Fibroblast of peridontal ligament (primary cell): ENCODE data around the gene SUZ12.
A peak's percentile ranks its signal among the peaks of the same experiment; 100 is the strongest.
"Not testable (repeated sequence)": the region's sequence is repeated elsewhere in the genome, so short reads cannot be mapped to it uniquely, and the experiment has no call there.

Experiments used
- DNase-seq: peaks from one replicate; pipeline ENCODE4 v3.0.0-alpha.2; 2010; ENCODE audit errors: extremely low read depth

Gene SUZ12

GRCh38 chr17:32041306-32041875 is 104.6 kb downstream of the SUZ12 start:
- not testable (repeated sequence) for DNase-seq

GRCh38 chr17:32042266-32042665 is 105.5 kb downstream of the SUZ12 start:
- not testable (repeated sequence) for DNase-seq

GRCh38 chr17:32045611-32046010 is 108.8 kb downstream of the SUZ12 start:
- DNase-seq: peak; percentile 35

- DNase-seq: not testable (repeated sequence)
These were observed 110.9 kb downstream of the SUZ12 start for GRCh38 chr17:32047663-32048062.
